Panc1 (cell line): ENCODE data around the gene ZNF775. TPM values are rescaled to one million over a fixed set of nuclear protein-coding genes. Genes with fewer than 3 reads are reported as not detected.
A peak's percentile ranks its signal among the peaks of the same experiment; 100 is the strongest.

Source experiments
- ATAC-seq: fragments of 200-7000 bp; cut with Tn5 transposase; 2 replicates; pipeline ENCODE4 v1.9.1; 2020; ENCODE audit warnings: mild to moderate bottlenecking, moderate library complexity
- BruUV-seq: library from RNA; stranded (reverse); fragments of 400-500 nt; replicated peaks from 2 replicates; lab custom pipeline; 2021; lab: Mats Ljungman, UMichigan
- CTCF ChIA-PET: fragments of 300-600 bp; sonication (Branson Sonifier 250); formaldehyde crosslinking; loops from one replicate; lab custom pipeline; 2022; ENCODE audit warnings: antibody characterized with exemption; lab: Charles Lee
- POLR2A ChIA-PET: fragments of 300-600 bp; sonication (Branson Sonifier 250); formaldehyde crosslinking; loops from one replicate; lab custom pipeline; 2022; ENCODE audit warnings: antibody characterized with exemption; lab: Charles Lee
- DNase-seq: peaks from one replicate; pipeline ENCODE4 v3.0.0-alpha.2; 2010; ENCODE audit warnings: low read depth, low spot score
- H3K27ac ChIP-seq: 2 replicates; pipeline ENCODE4 v1.5.1; 2011; ENCODE audit warnings: mild to moderate bottlenecking, low read length, inconsistent platforms
- H3K27me3 ChIP-seq: fragments of 200-500 bp; sonication (Bioruptor generic); 2 replicates; pipeline ENCODE4 v1.6.0; 2014; ENCODE audit warnings: low read length, inconsistent platforms; ENCODE audit not compliant: control insufficient read depth, insufficient read depth
- H3K36me3 ChIP-seq: fragments of 200-500 bp; sonication (Bioruptor generic); 2 replicates; pipeline ENCODE4 v1.5.1; 2014; ENCODE audit warnings: inconsistent platforms, mild to moderate bottlenecking, low read length, moderate library complexity; ENCODE audit not compliant: control insufficient read depth, insufficient read depth
- H3K4me1 ChIP-seq: 2 replicates; pipeline ENCODE4 v1.5.1; 2011; ENCODE audit warnings: inconsistent platforms, mild to moderate bottlenecking, low read length, moderate library complexity; ENCODE audit not compliant: control insufficient read depth, insufficient read depth
- H3K4me3 ChIP-seq, 2 experiments: 2 replicates each; pipeline ENCODE4 v1.5.1; 2011 to 2012; ENCODE audit warnings: low read depth in 2 of 2, low read length in 2 of 2, mild to moderate bottlenecking in 2 of 2, inconsistent platforms in 1 of 2, moderate library complexity in 1 of 2
- H3K9me3 ChIP-seq: fragments of 200-500 bp; sonication (Bioruptor generic); 2 replicates; pipeline ENCODE4 v1.5.1; 2014; ENCODE audit warnings: low read depth, mild to moderate bottlenecking, inconsistent platforms, low read length, moderate library complexity; ENCODE audit not compliant: control insufficient read depth, insufficient read depth
- POLR2AphosphoS5 ChIP-seq: IDR thresholded peaks from 2 replicates; pipeline ENCODE4 v1.6.1; 2012; ENCODE audit warnings: mild to moderate bottlenecking, low read depth, low read length, moderate library complexity
- SIN3A ChIP-seq: IDR thresholded peaks from 2 replicates; pipeline ENCODE4 v1.6.1; 2012; ENCODE audit warnings: low read depth, mild to moderate bottlenecking, low read length, moderate library complexity, borderline replicate concordance; ENCODE audit not compliant: insufficient read depth
- TCF7L2 ChIP-seq: IDR thresholded peaks from 2 replicates; pipeline ENCODE4 v1.6.1; 2011; ENCODE audit warnings: mild to moderate bottlenecking, low read depth, low read length, inconsistent platforms
- in situ Hi-C: cut with HindIII; loops from 2 replicates; pipeline ENCODE4 v1.10.0; 2016; ENCODE audit warnings: low sequenced_read_pairs, low pct_unique_long_range_greater_than_20kb
- intact Hi-C: fragments of 100-400 bp; cut with micrococcal nuclease; formaldehyde crosslinking; loops from one replicate; pipeline ENCODE4 v1.10.0; 2022; ENCODE audit not compliant: unreplicated experiment
- total RNA-seq: library from RNA; stranded (reverse); gene quantifications from one replicate; pipeline ENCODE4 v1.2.1, GENCODE V29; 2021; ENCODE audit not compliant: unreplicated experiment
- TF ChIP-seq, protein P1 (sequence below): fragments of 450-650 bp; IDR thresholded peaks from 2 replicates; pipeline ENCODE4 v1.5.1; 2017; ENCODE audit warnings: mild to moderate bottlenecking
- TF ChIP-seq, protein P2 (sequence below), 2 experiments: IDR thresholded peaks; 2 replicates each; pipeline ENCODE4 v1.6.1; 2011 to 2012; ENCODE audit warnings: low read depth in 2 of 2, control low read depth in 1 of 2, low read length in 1 of 2, mild to moderate bottlenecking in 1 of 2, moderate library complexity in 1 of 2; ENCODE audit not compliant: insufficient read depth in 1 of 2

Gene ZNF775
- total RNA-seq, 1 experiment from 2014 or later, result 14.7 TPM

DNA sequence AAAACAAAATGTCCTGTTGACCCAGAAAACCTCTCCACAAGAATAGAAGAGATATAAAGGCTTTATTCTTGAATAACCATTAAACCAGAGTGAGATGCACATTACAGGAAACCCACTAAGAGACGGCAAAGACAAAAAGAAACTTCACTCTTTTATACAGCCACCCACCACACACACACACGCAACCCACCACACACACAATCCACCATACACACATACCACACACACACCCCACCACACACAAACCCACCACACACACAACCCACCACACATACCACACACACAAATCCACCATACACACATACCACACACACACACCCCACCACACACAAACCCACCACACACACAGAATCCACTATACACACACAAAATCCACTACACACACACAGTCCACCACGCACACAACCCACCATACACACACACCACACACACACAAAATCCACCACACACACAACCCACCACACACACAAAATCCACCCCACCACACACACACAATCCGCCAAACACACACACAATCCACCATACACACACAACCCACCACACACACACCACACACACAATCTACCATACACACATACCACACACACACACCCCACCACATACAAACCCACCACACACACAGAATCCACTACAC is 20.0 kb upstream of the ZNF775 start:
- POLR2A ChIA-PET, result no interaction called here

DNA sequence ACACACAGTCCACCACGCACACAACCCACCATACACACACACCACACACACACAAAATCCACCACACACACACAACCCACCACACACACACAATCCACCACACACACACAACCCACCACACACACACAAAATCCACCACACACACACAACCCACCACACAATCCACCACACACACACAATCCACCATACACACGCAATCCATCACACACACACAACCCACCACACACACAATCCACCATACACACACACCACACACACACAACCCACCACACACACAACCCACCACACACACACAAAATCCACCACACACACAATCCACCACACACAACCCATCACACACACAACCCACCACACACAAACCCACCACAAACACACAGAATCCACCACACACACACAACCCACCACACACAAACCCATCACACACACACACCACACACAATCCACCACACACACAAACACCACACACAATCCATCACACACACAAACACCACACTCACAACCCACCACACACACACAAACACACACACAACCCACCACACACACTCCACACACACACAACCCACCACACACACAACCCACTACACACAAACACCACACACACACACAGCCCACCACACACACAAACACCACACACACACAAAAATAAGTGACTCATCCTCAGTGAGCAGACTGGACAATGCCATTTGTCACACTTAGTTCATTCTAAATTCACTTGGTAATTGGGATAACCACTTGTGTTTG is 19.3 kb upstream of the ZNF775 start:
- in situ Hi-C loops, result no loop called here
- no peaks in the 10 kb centered on the region for H3K36me3 ChIP-seq
- H3K27ac ChIP-seq, result peak overlapping the region; percentile 24; the same call in 1 of the 2 replicates
- ATAC-seq, result no peak
- no peak overlapping the region for H3K4me3 ChIP-seq
- no peaks in the 10 kb centered on the region for H3K27me3 ChIP-seq
- BruUV-seq, result no TSS peak
- H3K9me3 ChIP-seq, result no peaks in the 10 kb centered on the region
- intact Hi-C loops, result no loop called here
- H3K4me1 ChIP-seq, result peaks cover 28% of the 10 kb centered on the region
- DNase-seq, result no peak
- POLR2A ChIA-PET, result no interaction called here
- CTCF ChIA-PET, result no interaction called here
- TF ChIP-seq SIN3A (no peak), POLR2AphosphoS5 (no peak), TCF7L2 (no peak)
- TF ChIP-seq, protein P1, sequence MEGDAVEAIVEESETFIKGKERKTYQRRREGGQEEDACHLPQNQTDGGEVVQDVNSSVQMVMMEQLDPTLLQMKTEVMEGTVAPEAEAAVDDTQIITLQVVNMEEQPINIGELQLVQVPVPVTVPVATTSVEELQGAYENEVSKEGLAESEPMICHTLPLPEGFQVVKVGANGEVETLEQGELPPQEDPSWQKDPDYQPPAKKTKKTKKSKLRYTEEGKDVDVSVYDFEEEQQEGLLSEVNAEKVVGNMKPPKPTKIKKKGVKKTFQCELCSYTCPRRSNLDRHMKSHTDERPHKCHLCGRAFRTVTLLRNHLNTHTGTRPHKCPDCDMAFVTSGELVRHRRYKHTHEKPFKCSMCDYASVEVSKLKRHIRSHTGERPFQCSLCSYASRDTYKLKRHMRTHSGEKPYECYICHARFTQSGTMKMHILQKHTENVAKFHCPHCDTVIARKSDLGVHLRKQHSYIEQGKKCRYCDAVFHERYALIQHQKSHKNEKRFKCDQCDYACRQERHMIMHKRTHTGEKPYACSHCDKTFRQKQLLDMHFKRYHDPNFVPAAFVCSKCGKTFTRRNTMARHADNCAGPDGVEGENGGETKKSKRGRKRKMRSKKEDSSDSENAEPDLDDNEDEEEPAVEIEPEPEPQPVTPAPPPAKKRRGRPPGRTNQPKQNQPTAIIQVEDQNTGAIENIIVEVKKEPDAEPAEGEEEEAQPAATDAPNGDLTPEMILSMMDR, result no peak
- TF ChIP-seq, protein P2, sequence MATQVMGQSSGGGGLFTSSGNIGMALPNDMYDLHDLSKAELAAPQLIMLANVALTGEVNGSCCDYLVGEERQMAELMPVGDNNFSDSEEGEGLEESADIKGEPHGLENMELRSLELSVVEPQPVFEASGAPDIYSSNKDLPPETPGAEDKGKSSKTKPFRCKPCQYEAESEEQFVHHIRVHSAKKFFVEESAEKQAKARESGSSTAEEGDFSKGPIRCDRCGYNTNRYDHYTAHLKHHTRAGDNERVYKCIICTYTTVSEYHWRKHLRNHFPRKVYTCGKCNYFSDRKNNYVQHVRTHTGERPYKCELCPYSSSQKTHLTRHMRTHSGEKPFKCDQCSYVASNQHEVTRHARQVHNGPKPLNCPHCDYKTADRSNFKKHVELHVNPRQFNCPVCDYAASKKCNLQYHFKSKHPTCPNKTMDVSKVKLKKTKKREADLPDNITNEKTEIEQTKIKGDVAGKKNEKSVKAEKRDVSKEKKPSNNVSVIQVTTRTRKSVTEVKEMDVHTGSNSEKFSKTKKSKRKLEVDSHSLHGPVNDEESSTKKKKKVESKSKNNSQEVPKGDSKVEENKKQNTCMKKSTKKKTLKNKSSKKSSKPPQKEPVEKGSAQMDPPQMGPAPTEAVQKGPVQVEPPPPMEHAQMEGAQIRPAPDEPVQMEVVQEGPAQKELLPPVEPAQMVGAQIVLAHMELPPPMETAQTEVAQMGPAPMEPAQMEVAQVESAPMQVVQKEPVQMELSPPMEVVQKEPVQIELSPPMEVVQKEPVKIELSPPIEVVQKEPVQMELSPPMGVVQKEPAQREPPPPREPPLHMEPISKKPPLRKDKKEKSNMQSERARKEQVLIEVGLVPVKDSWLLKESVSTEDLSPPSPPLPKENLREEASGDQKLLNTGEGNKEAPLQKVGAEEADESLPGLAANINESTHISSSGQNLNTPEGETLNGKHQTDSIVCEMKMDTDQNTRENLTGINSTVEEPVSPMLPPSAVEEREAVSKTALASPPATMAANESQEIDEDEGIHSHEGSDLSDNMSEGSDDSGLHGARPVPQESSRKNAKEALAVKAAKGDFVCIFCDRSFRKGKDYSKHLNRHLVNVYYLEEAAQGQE (IDR thresholded peaks at IDR 0.05; ENCODE audit: insufficient read depth in 1 of 2, low read depth in 2 of 2, low read length in 1 of 2), result no peak

More for the DNA sequence above, 20.0 kb upstream of the ZNF775 start:
- H3K9me3 ChIP-seq, result no peaks in the 10 kb centered on the region
- no peak for DNase-seq
- TF ChIP-seq POLR2AphosphoS5 (no peak), TCF7L2 (no peak), SIN3A (no peak)
- TF ChIP-seq, protein P1, result no peak
- TF ChIP-seq, protein P2 (IDR thresholded peaks at IDR 0.05; ENCODE audit: insufficient read depth in 1 of 2, low read depth in 2 of 2, low read length in 1 of 2), result no peak
- peak overlapping the region; percentile 34; the same call in 1 of the 2 replicates for H3K27ac ChIP-seq
- no TSS peak for BruUV-seq
- in situ Hi-C loops, result no loop called here
- H3K4me3 ChIP-seq, result no peak overlapping the region
- CTCF ChIA-PET, result interaction anchor here (0.6 kb wide), 1 partner anchor 39 kb away, joined by 4 read pairs; no protein-coding TSS in a partner anchor
- intact Hi-C loops, result no loop called here
- peaks cover 28% of the 10 kb centered on the region for H3K4me1 ChIP-seq
- H3K36me3 ChIP-seq, result no peaks in the 10 kb centered on the region
- no peak for ATAC-seq
- no peaks in the 10 kb centered on the region for H3K27me3 ChIP-seq
